NB4 (cell line): ENCODE results near the gene MARS1.

Experiments used
- CTCF ChIP-seq: IDR thresholded peaks from one replicate; pipeline ENCODE4 v1.5.1; 2012; ENCODE audit warnings: low read depth, low read length
- MAX ChIP-seq: IDR thresholded peaks from 2 replicates; pipeline ENCODE4 v1.6.1; 2011; ENCODE audit warnings: low read depth, low read length
- MYC ChIP-seq: IDR thresholded peaks from 2 replicates; pipeline ENCODE4 v1.6.1; 2011; ENCODE audit warnings: low read depth, low read length
- POLR2A ChIP-seq: IDR thresholded peaks from 2 replicates; pipeline ENCODE4 v1.6.1; 2011; ENCODE audit warnings: mild to moderate bottlenecking; ENCODE audit not compliant: insufficient read length; ENCODE audit errors: extremely low read depth

GRCh38 chr12:57444744-57445143, 43.1 kb upstream of the MARS1 start:
- TF ChIP-seq CTCF (no peak), POLR2A (no peak), MYC (no peak), MAX (no peak)
